ENCODE measurements around the gene PRR4.

The PRR4 gene

DNA sequence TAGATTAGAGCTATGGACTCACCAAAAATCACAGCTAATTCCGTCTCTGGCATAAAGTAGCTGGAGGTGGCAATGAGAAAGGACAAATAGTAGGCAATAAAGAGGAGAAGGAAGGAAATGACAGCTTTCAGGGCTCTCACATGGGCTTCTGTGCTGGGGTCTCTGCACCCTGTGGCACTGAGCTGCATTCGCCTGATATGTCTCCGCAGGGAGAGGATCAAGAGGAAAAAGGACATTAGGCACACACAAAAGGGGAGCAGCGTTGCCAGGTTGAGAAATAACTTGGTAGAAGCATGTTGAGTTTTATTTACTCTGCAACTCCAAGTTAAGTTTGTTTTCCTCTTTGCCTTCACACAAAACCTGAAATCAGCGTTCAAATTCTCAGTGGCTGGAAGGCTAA is 47.5 kb downstream of the PRR4 start:
- DNase-seq (ENCODE audit: low read depth): no peak
